ENCODE results near the gene PIP5K1A.
A peak's percentile ranks its signal among the peaks of the same experiment; 100 is the strongest.
"Not testable (repeated sequence)": the region's sequence is repeated elsewhere in the genome, so short reads cannot be mapped to it uniquely, and the experiment has no call there.

PIP5K1A gene

DNA sequence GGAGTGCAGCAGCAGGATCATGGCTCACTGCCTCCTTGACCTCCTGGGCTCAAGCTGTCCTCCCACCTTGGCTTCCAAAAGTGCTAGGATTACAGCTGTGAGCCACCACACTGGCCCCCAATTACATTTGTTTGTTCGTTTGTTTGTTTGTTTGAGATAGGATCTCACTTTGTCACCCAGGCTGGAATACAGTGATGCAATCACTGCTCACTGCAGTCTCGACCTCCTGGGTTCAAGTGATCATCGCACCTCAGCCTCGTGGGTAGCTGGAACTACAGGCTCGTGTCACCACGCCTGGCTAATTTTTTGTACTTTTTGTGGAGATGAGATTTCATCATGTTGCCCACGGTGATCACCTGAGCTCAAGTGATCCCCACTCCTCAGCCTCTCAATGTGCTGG, 6.3 kb upstream of the PIP5K1A start:
- peak; percentile 21 for DNase-seq

DNA sequence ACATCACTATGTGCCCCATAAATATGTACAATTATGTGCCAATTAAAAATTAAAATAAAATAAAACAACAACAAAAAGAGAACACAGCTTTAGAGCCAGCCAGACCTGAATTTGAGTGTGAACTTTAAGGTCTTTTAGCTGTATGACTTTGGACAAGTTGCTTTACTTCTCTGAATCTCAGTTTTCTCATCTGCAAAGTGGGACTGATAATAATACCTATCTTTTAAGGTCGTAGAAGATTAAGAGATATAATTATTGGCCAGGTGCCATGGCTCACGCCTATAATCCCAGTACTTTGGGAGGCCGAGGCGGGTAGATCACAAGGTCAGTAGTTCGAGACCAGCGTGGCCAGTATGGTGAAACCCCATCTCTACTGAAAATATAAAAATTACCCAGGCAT, 5.0 kb upstream of the PIP5K1A start:
- peak; percentile 17 for DNase-seq

GRCh38 chr1:151193856-151194255, 4.5 kb upstream of the PIP5K1A start:
- DNase-seq: no peak

- DNase-seq: peak; percentile 65
Observed at GRCh38 chr1:151194894-151195594, 3.3 kb upstream of the PIP5K1A start.

- DNase-seq: peak; percentile 73
Observed at GRCh38 chr1:151196292-151196800, 2.0 kb upstream of the PIP5K1A start.

DNA sequence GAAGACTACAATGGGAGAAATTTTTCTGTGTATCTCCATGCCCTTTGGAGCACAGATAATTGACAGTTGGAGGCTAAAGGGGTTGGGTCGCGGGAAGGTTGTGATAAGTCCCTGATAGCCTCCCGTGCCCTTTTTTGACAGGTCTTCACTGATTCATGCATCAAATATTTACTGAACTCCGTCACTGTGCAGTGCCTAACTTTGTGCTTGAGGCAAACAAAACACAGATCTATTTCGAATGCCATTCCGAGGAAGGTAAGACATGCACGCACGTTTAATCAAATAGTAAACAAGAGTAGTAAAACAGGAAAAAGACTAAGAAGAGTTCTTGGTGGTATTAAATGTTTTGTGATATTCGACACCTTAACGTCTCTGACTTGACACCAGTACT, 494 bp upstream of the PIP5K1A start:
- DNase-seq: peak; percentile 57

DNA sequence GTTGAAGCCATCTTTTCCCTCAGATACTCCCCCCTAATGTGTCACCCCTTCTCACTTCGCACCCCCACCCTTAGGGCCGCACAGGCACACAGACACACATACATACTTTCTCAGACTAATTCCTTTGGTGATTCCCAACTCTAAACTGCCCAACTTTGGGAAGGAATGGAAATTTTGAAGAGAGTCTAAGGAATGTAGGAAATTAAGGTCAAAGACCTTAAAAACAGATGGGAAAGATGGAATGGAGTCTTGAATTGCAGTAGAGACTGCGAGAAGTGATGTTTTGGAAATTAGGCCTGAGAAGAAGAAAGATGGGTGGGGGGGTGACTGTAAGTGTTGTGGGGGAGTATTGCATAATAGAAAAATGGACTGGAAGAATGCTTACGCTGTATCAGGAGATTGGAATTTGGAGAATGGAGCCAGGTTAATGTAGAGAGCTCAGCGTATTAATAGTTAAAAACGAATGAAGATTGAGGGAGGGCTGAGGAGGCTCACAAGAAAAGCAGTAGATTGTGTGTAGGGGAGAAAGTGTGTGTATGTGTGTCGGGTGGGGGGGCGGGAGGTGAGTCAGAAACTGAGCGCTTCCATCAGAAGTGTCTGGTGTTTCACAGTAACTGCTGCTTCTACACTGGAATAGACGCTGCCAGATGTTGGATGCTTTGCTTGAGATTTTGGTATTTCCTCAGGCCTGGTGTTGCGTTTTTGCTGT, 1.7 kb downstream of the PIP5K1A start:
- DNase-seq: peak; percentile 65

DNA sequence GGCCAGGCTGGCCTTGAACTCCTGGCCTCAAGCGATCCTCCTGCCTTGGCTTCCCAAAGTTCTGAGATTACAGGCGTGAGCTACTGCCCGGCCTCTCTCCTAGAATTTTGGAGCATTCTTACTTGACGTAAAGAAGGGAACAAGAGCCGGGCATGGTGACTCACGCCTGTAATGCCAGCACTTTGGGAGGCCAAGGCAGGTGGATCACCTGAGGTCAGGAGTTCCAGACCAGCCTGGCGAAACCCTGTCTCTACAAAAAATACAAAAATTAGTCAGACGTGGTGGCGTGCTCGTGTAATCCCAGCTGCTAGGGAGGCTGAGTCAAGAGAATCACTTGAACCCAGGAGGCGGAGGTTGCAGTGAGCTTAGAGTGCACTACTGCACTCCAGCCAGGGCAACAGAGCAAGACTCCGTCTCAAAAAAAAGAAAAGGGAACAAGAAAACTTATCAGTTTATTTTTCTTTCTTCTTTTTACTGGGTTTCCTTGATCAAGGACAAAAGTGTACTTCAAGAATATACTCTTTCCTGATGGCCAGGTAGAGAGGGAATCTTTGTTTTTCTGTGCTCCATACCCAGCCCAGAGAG, 7.1 kb downstream of the PIP5K1A start:
- not testable (repeated sequence) for DNase-seq

DNA sequence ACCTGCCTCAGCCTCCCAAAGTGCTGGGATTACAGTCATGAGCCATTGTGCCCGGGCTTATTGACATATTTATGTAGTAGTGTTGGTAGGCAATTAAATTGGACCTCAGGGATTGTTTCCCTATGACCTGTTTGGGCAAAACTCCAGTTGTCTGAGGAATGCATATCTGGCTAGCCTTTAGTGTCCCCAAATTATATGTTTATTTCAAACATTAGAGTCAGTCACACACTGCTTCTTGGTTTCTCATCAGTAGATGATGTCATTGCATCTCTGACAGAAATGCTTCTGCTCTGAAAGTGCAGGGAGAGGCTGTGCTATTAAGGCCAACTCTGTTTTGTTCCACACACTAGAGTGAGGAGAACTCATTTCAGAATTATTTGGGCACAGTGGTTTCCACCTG, 12.5 kb downstream of the PIP5K1A start:
- no peak for DNase-seq

- no peak for DNase-seq
Observed at GRCh38 chr1:151211972-151212705, 13.8 kb downstream of the PIP5K1A start.

GRCh38 chr1:151213560-151213959, 15.2 kb downstream of the PIP5K1A start:
- DNase-seq: no peak

- no peak for DNase-seq
Observed at GRCh38 chr1:151221616-151222015, 23.3 kb downstream of the PIP5K1A start.

- no peak for DNase-seq
Observed at GRCh38 chr1:151222130-151222529, 23.8 kb downstream of the PIP5K1A start.

- no peak for DNase-seq
Observed at GRCh38 chr1:151235235-151235634, 36.9 kb downstream of the PIP5K1A start.

GRCh38 chr1:151237678-151238466, 39.5 kb downstream of the PIP5K1A start:
- no peak for DNase-seq

GRCh38 chr1:151238467-151238739, 40.1 kb downstream of the PIP5K1A start:
- no peak for DNase-seq

DNA sequence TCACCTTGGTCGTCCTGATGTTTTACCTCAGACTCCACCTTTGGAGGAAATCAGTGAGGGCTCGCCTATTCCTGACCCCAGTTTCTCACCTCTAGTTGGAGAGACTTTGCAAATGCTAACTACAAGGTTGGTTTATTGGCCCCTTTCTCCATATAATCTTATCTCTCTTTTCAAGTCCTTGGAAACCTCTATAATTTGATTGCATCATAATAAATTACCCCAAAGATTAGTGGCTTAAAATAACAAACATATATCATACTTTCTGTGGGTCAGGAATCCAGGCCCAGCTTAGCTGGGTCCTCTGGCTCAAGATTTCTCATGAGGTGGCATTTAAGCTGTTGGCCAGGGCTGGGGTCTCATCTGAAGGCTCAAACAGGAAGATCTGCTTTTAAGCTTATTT, 44.1 kb downstream of the PIP5K1A start:
- DNase-seq: no peak

DNA sequence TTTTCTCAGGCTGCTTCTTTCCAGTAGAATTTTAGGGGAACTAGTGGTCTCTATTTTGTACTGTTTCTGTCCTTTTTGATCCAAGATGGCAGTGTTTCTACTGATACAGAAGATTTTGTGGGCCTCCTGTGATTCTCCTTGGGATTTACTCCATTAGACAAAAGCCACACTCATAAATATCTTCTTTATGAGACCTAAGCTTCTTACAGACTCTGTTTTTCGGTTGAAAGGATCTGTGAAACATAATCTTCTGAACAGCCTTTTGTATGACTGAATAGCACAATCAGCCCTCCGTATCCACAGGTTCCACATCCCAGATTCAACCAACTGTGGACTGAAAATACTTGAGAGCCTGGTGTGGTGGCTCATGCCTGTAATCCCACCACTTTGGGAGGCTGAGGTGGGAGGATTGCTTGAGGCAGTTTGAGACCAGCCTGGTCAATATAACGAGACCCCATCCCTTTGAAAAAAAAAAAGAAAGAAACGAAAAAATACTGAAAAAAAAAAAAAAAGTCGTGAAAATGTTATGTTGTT, 45.4 kb downstream of the PIP5K1A start:
- DNase-seq: no peak

DNA sequence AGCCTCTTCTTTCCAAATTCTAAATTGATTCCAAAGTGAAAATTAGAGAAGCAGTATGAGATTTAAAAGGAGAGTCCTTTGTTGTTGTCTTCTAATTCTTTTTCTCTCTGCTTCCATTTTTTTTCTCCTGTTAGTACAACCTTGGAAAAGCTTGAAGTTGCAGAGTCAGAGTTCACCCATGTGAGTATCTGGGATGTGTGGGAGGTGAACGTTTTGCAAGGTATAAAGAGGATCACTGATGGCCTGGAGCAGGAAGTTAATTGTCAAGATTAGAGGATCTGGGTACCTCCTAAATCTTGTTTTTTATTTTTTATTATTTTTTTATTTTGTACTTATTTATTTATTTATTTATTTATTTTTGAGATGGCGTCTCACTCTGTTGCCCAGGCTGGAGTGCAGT, 48.4 kb downstream of the PIP5K1A start:
- DNase-seq: no peak

DNA sequence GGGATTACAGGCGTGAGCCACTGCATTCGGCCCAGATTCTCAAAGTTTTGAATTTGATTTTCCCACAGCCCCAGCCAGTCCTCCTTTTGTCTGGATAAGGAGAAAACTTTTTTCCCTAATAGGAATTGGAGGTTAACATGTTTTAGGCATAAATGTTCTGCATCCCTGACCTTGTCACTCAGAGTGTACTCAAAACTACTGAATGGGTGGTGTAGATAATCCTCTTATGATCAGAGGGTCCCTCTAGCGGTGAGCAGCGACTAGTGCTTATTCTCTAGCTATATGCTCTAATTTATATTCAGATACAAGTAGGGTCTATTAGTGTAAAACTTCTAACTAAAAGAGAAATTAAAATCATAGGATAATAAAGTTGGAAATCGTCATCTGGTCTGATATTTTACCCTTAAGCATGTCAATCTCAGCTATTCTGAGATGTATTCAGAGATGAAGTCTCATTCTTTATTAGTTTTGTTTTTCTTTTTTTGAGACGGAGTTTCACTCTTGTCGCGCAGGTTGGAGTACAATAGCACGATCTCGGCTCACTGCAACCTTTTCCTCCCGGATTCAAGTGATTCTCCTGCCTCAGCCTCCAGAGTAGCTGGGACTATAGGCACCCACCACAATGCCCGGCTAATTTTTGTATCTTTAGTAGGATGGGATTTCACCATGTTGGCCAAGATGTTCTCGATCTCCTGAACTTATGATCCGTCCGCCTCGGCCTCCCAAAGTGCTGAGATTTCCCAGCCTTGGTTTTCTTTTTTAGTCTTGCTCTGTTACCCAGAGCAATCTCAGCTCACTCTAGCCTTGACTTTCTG, 53.5 kb downstream of the PIP5K1A start:
- DNase-seq: peak; percentile 84
